IMR-90 (cell line): Measurements from ENCODE around the gene MOB3B. TPM values are rescaled to one million over a fixed set of nuclear protein-coding genes. Genes with fewer than 3 reads are reported as not detected.

Experiments used
- ATAC-seq: fragments of 200-7000 bp; cut with Tn5 transposase; 2 replicates; pipeline ENCODE4 v1.9.1; 2020; ENCODE audit warnings: low read depth, mild to moderate bottlenecking, moderate library complexity
- BruUV-seq: library from RNA; stranded (reverse); fragments of 400-500 nt; replicated peaks from 2 replicates; lab custom pipeline; 2021; lab: Mats Ljungman, UMichigan
- CTCF ChIA-PET: fragments of 300-600 bp; formaldehyde crosslinking; extraction: SDS; loops from one replicate; lab custom pipeline; 2021; ENCODE audit warnings: antibody characterized with exemption; lab: Yijun Ruan, JAX
- POLR2A ChIA-PET: fragments of 300-600 bp; sonication (Branson Sonifier 250); formaldehyde crosslinking; loops from one replicate; lab custom pipeline; 2022; ENCODE audit warnings: antibody characterized with exemption; ENCODE audit not compliant: unreplicated experiment; lab: Charles Lee
- DNase-seq: peaks from one replicate; pipeline ENCODE4 v3.0.0; 2013
- H2AFZ ChIP-seq: replicated peaks from 2 replicates; pipeline ENCODE3; 2013; ENCODE audit warnings: low read length, mild to moderate bottlenecking; ENCODE audit not compliant: poor library complexity
- H2AK5ac ChIP-seq: 2 replicates; pipeline ENCODE4 v1.6.1; 2013; ENCODE audit warnings: low read depth, low read length, inconsistent platforms
- H2AK9ac ChIP-seq: replicated peaks from 2 replicates; pipeline ENCODE3; 2013; ENCODE audit warnings: mild to moderate bottlenecking, low read depth, low read length, moderate library complexity; ENCODE audit not compliant: poor library complexity
- H2BK120ac ChIP-seq: 2 replicates; pipeline ENCODE4 v1.6.1; 2013; ENCODE audit warnings: low read depth, low read length, inconsistent platforms
- H2BK15ac ChIP-seq: 3 replicates; pipeline ENCODE4 v1.6.1; 2013; ENCODE audit warnings: low read depth, low read length, inconsistent platforms
- H2BK20ac ChIP-seq: 2 replicates; pipeline ENCODE4 v1.6.1; 2013; ENCODE audit warnings: low read depth, mild to moderate bottlenecking, inconsistent platforms, low read length, moderate library complexity
- H2BK5ac ChIP-seq: 2 replicates; pipeline ENCODE4 v1.6.1; 2013; ENCODE audit warnings: mild to moderate bottlenecking, low read depth, low read length, inconsistent platforms; ENCODE audit not compliant: poor library complexity, severe bottlenecking
- H3K14ac ChIP-seq: replicated peaks from 2 replicates; pipeline ENCODE4 v1.6.1; 2013; ENCODE audit warnings: low read depth, low read length, inconsistent platforms
- H3K18ac ChIP-seq: 2 replicates; pipeline ENCODE4 v1.6.1; 2013; ENCODE audit warnings: low read depth, low read length, control low read depth
- H3K23ac ChIP-seq: 2 replicates; pipeline ENCODE4 v1.6.1; 2013; ENCODE audit warnings: low read depth, low read length, inconsistent platforms
- H3K27ac ChIP-seq: 2 replicates; pipeline ENCODE4 v1.5.1; 2013; ENCODE audit warnings: mild to moderate bottlenecking, control low read depth, low read length; ENCODE audit not compliant: insufficient read depth
- H3K27me3 ChIP-seq: 2 replicates; pipeline ENCODE4 v1.6.1; 2013; ENCODE audit warnings: low read length; ENCODE audit not compliant: control insufficient read depth, insufficient read depth
- H3K36me3 ChIP-seq: 2 replicates; pipeline ENCODE4 v1.6.1; 2013; ENCODE audit warnings: low read length, mixed read lengths; ENCODE audit not compliant: control insufficient read depth, insufficient read depth
- H3K4ac ChIP-seq: 2 replicates; pipeline ENCODE4 v1.6.1; 2013; ENCODE audit warnings: low read depth, low read length, inconsistent platforms
- H3K4me1 ChIP-seq: 2 replicates; pipeline ENCODE4 v1.6.1; 2013; ENCODE audit warnings: low read length, mixed read lengths; ENCODE audit not compliant: control insufficient read depth, insufficient read depth
- H3K4me2 ChIP-seq: 2 replicates; pipeline ENCODE4 v1.6.1; 2013; ENCODE audit warnings: low read depth, mild to moderate bottlenecking, control low read depth, low read length, moderate library complexity
- H3K4me3 ChIP-seq: 2 replicates; pipeline ENCODE4 v1.5.1; 2013; ENCODE audit warnings: low read depth, mild to moderate bottlenecking, control low read depth, low read length, moderate library complexity; ENCODE audit not compliant: insufficient read depth
- H3K56ac ChIP-seq: 2 replicates; pipeline ENCODE4 v1.6.1; 2013; ENCODE audit warnings: low read length, inconsistent platforms; ENCODE audit not compliant: insufficient read depth; ENCODE audit errors: extremely low read depth
- H3K79me1 ChIP-seq, 2 experiments: 2 replicates each; pipeline ENCODE4 v1.6.1; 2013; ENCODE audit warnings: low read length in 2 of 2, inconsistent platforms in 1 of 2, low read depth in 1 of 2
- H3K9ac ChIP-seq: 2 replicates; pipeline ENCODE4 v1.6.1; 2013; ENCODE audit warnings: low read depth, low read length, control low read depth
- H3K9me1 ChIP-seq: 2 replicates; pipeline ENCODE4 v1.6.1; 2013; ENCODE audit warnings: low read length, inconsistent platforms; ENCODE audit not compliant: insufficient read depth
- H3K9me3 ChIP-seq: 2 replicates; pipeline ENCODE4 v1.6.1; 2013; ENCODE audit warnings: low read length; ENCODE audit not compliant: control insufficient read depth, insufficient read depth
- H4K20me1 ChIP-seq: 2 replicates; pipeline ENCODE4 v1.6.1; 2013; ENCODE audit warnings: low read length, inconsistent platforms; ENCODE audit not compliant: insufficient read depth
- H4K5ac ChIP-seq: 2 replicates; pipeline ENCODE4 v1.6.1; 2013; ENCODE audit warnings: mild to moderate bottlenecking, low read depth, low read length, control low read depth
- H4K8ac ChIP-seq, 2 experiments: 2 replicates each; pipeline ENCODE4 v1.6.1; 2013; ENCODE audit warnings: low read depth in 2 of 2, low read length in 2 of 2, control low read depth in 1 of 2, inconsistent platforms in 1 of 2
- H4K91ac ChIP-seq: 2 replicates; pipeline ENCODE4 v1.6.1; 2013; ENCODE audit warnings: low read depth, low read length, inconsistent platforms; ENCODE audit not compliant: insufficient read depth
- BHLHE40 ChIP-seq: fragments of 150-350 bp; IDR thresholded peaks from 2 replicates; pipeline ENCODE4 v1.6.1; 2016; ENCODE audit warnings: mild to moderate bottlenecking, low read depth, low read length
- CEBPB ChIP-seq: IDR thresholded peaks from 2 replicates; pipeline ENCODE4 v1.6.1; 2012; ENCODE audit warnings: low read depth, low read length, improper control_type of control experiment
- CHD1 ChIP-seq: IDR thresholded peaks from 2 replicates; pipeline ENCODE4 v1.6.1; 2012; ENCODE audit warnings: low read depth, low read length, improper control_type of control experiment
- CTCF ChIP-seq: conservative IDR thresholded peaks from 2 replicates; pipeline ENCODE4 v1.5.1; 2012; ENCODE audit warnings: mild to moderate bottlenecking, low read depth, low read length, improper control_type of control experiment
- FOS ChIP-seq: fragments of 150-350 bp; IDR thresholded peaks from 2 replicates; pipeline ENCODE4 v1.6.1; 2016; ENCODE audit warnings: low read depth, low read length
- MAFK ChIP-seq: IDR thresholded peaks from 2 replicates; pipeline ENCODE4 v1.6.1; 2012; ENCODE audit warnings: low read depth, low read length, improper control_type of control experiment
- MAZ ChIP-seq: IDR thresholded peaks from 2 replicates; pipeline ENCODE4 v1.6.1; 2012; ENCODE audit warnings: low read depth, mild to moderate bottlenecking, low read length, improper control_type of control experiment, moderate library complexity, borderline replicate concordance
- MXI1 ChIP-seq: IDR thresholded peaks from 2 replicates; pipeline ENCODE4 v1.6.1; 2012; ENCODE audit warnings: low read depth, mild to moderate bottlenecking, low read length, moderate library complexity, borderline replicate concordance
- NFE2L2 ChIP-seq: fragments of 150-350 bp; IDR thresholded peaks from 2 replicates; pipeline ENCODE4 v1.6.1; 2016; ENCODE audit warnings: low read depth, mild to moderate bottlenecking, low read length
- POLR2A ChIP-seq: IDR thresholded peaks from 2 replicates; pipeline ENCODE4 v1.6.1; 2012; ENCODE audit warnings: mild to moderate bottlenecking, low read depth, low read length
- RAD21 ChIP-seq: IDR thresholded peaks from 2 replicates; pipeline ENCODE4 v1.6.1; 2012; ENCODE audit warnings: low read length, improper control_type of control experiment
- RFX5 ChIP-seq: IDR thresholded peaks from 2 replicates; pipeline ENCODE4 v1.8.0; 2012; ENCODE audit warnings: low read depth, mild to moderate bottlenecking, low read length, moderate library complexity
- SMC3 ChIP-seq: fragments of 150-350 bp; IDR thresholded peaks from 2 replicates; pipeline ENCODE4 v1.6.1; 2016; ENCODE audit warnings: low read depth, mild to moderate bottlenecking, antibody characterized with exemption, low read length, moderate library complexity
- USF2 ChIP-seq: fragments of 150-350 bp; IDR thresholded peaks from 2 replicates; pipeline ENCODE4 v1.6.1; 2017; ENCODE audit warnings: mild to moderate bottlenecking, antibody characterized with exemption, low read length, low read depth
- WGBS, 2 experiments: methylation state at CpG; one replicate each; pipeline versions ENCODE4 v1.1.5 to v1.1.7; 2013; ENCODE audit warnings: missing lambda C conversion rate in 2 of 2; ENCODE audit not compliant: insufficient read length in 1 of 2; ENCODE audit errors: extremely low coverage in 2 of 2; 5-methylcytosine and 5-hydroxymethylcytosine counted together
- dilution Hi-C: fragments of 300-500 bp; cut with HindIII; formaldehyde crosslinking; loops from one replicate; pipeline ENCODE4 v1.14.3; 2018; ENCODE audit warnings: low sequenced_read_pairs; ENCODE audit not compliant: unreplicated experiment
- in situ Hi-C: fragments of 300-500 bp; cut with MboI; formaldehyde crosslinking; loops from 3 replicates; pipeline ENCODE4 v1.14.3; 2019; ENCODE audit warnings: low sequenced_read_pairs, inconsistent platforms, mixed read lengths
- intact Hi-C: fragments of 100-400 bp; cut with micrococcal nuclease; formaldehyde crosslinking; loops from 2 replicates; pipeline ENCODE4 v1.10.0; 2022
- polyA plus RNA-seq, 3 experiments: library from polyadenylated mRNA; depleted of rRNA; stranded (reverse); fragments of >200 nt; gene quantifications; 2 replicates each; pipeline ENCODE4 v1.2.3, GENCODE V29; 2012; ENCODE audit warnings: low replicate concordance in 1 of 3
- total RNA-seq: library from RNA; depleted of rRNA; stranded (reverse); fragments of >200 nt; gene quantifications from 2 replicates; pipeline ENCODE4 v1.2.3, GENCODE V29; 2012
- TF ChIP-seq, protein P1 (sequence below): fragments of 150-350 bp; IDR thresholded peaks from 2 replicates; pipeline ENCODE4 v1.6.1; 2016; ENCODE audit warnings: low read depth, mild to moderate bottlenecking, low read length, moderate library complexity, borderline replicate concordance

Gene MOB3B
- total and polyA plus RNA-seq, 2 of the 4 experiments (the other 2 are of a cell fraction): under 0.01 to 0.02 TPM

DNA sequence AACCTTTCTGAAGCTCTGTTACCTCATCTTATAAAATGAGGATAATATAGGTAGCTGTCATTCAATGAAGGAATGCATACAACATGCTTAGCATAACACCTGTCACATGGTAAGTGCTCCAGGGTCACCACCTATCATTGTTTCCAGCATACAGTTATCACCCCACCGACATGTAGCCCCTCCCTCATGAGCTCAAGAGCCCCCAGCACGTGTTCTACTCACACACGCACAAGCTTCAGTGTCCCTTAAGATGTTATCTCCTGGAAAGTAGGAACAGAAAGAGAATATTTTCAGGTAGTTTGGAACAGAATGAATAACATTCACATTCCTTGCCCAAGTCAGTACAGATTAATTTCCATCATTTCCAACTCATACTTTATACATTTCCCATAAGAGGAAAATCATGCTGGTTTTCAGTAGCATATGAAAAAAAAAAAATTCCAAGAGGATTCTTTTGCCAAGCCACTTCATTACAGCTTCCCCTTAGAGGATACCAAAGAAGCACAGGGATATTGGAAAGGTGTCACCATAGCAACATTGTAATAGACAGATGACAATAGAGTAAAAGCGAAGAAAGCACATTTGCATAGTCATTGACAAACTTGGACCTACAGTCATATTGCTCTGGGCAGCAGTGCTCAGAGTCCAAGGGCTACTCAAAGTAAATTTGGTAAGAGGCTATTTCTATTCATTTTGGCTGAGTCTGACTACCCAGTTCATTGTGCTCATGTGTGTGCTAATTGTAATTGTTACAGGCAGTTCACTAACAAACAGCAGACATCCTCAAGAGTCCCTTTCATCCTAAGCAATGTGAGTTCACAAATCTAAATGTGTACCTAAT is 1.5 kb upstream of the MOB3B start:
- Histone ChIP-seq H3K4me3 (no peak overlapping the region), H3K27ac (no peak overlapping the region), H4K5ac (no peak overlapping the region), H3K27me3 (peaks cover 27% of the 10 kb centered on the region), H3K4ac (no peak overlapping the region), H3K9ac (no peak overlapping the region), H2BK20ac (no peak overlapping the region), H3K4me2 (no peak overlapping the region), H3K9me1 (no peaks in the 10 kb centered on the region), H2AFZ (no peak overlapping the region), H3K4me1 (no peaks in the 10 kb centered on the region), H3K79me1 (no peaks in the 10 kb centered on the region), H4K91ac (no peak overlapping the region), H2AK9ac (no peak overlapping the region), H3K18ac (no peak overlapping the region), H3K36me3 (no peaks in the 10 kb centered on the region), H4K8ac (no peak overlapping the region), H4K20me1 (no peaks in the 10 kb centered on the region), H3K23ac (no peak overlapping the region), H3K9me3 (no peaks in the 10 kb centered on the region), H2BK120ac (no peak overlapping the region), H3K14ac (no peak overlapping the region), H2BK15ac (no peak overlapping the region), H3K56ac (no peak overlapping the region), H2AK5ac (no peak overlapping the region), H2BK5ac (no peak overlapping the region)
- dilution Hi-C loops (no loop called here), in situ Hi-C loops (no loop called here), intact Hi-C loops (no loop called here)
- DNase-seq (no peak), ATAC-seq (no peak)
- ChIA-PET CTCF (interaction anchor here (2.9 kb wide), 1 partner anchor 8 kb away, joined by 16 read pairs; no protein-coding TSS in a partner anchor), POLR2A (no interaction called here)
- WGBS, 2 experiments: no CpG with 5 or more reads among the region's 4 CpGs
- TF ChIP-seq USF2 (no peak), CHD1 (no peak), NFE2L2 (no peak), MAFK (no peak), CEBPB (no peak), RFX5 (no peak), CTCF (no peak), POLR2A (no peak), FOS (no peak), MXI1 (no peak), MAZ (no peak), RAD21 (no peak), SMC3 (no peak), BHLHE40 (no peak)
- TF ChIP-seq, protein P1, sequence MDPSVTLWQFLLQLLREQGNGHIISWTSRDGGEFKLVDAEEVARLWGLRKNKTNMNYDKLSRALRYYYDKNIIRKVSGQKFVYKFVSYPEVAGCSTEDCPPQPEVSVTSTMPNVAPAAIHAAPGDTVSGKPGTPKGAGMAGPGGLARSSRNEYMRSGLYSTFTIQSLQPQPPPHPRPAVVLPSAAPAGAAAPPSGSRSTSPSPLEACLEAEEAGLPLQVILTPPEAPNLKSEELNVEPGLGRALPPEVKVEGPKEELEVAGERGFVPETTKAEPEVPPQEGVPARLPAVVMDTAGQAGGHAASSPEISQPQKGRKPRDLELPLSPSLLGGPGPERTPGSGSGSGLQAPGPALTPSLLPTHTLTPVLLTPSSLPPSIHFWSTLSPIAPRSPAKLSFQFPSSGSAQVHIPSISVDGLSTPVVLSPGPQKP: no peak
- no TSS peak for BruUV-seq
